Activated T-helper 1 cell treated with anti-CD3 and anti-CD28 coated beads, Interleukin-2, amount 50 U/mL, for 16 hours (primary cell): ENCODE results near the gene LPCAT1.

Source experiments
- DNase-seq, 2 donors: peaks; one replicate each; pipeline ENCODE4 v3.0.0-alpha.2; 2020; ENCODE audit warnings: low read depth in 1 of 2, low spot score in 1 of 2

The LPCAT1 gene

GRCh38 chr5:1498623-1499416 lies 24.9 kb downstream of the LPCAT1 start:
- DNase-seq = no peak

GRCh38 chr5:1497795-1498622 lies 25.8 kb downstream of the LPCAT1 start:
- no peak for DNase-seq

- DNase-seq = no peak
These were observed 26.4 kb downstream of the LPCAT1 start for GRCh38 chr5:1497242-1497777.

GRCh38 chr5:1495525-1495897 lies 28.2 kb downstream of the LPCAT1 start:
- no peak for DNase-seq

- DNase-seq = no peak
These were observed 28.8 kb downstream of the LPCAT1 start for GRCh38 chr5:1494780-1495524.

GRCh38 chr5:1493941-1494340 lies 29.8 kb downstream of the LPCAT1 start:
- no peak for DNase-seq

- DNase-seq = no peak
These were observed 30.3 kb downstream of the LPCAT1 start for GRCh38 chr5:1493413-1493812.

- DNase-seq = no peak
These were observed 31.0 kb downstream of the LPCAT1 start for GRCh38 chr5:1492757-1493156.

GRCh38 chr5:1490376-1490775 lies 33.4 kb downstream of the LPCAT1 start:
- DNase-seq = no peak

- DNase-seq = no peak
These were observed 34.0 kb downstream of the LPCAT1 start for GRCh38 chr5:1489754-1490153.

- no peak for DNase-seq
These were observed 34.7 kb downstream of the LPCAT1 start for GRCh38 chr5:1488882-1489680.

- DNase-seq = no peak
These were observed 36.5 kb downstream of the LPCAT1 start for GRCh38 chr5:1487079-1487764.

GRCh38 chr5:1486271-1486670 lies 37.5 kb downstream of the LPCAT1 start:
- DNase-seq = no peak

- DNase-seq = no peak
These were observed 38.1 kb downstream of the LPCAT1 start for GRCh38 chr5:1485579-1486118.

GRCh38 chr5:1484730-1485578 lies 38.8 kb downstream of the LPCAT1 start:
- no peak for DNase-seq

- no peak for DNase-seq
These were observed 39.7 kb downstream of the LPCAT1 start for GRCh38 chr5:1483856-1484729.

- DNase-seq = no peak
These were observed 40.7 kb downstream of the LPCAT1 start for GRCh38 chr5:1483064-1483463.

GRCh38 chr5:1481959-1482331 lies 41.8 kb downstream of the LPCAT1 start:
- no peak for DNase-seq
